ENCODE results near the gene ELMOD1. TPM values are rescaled to one million over a fixed set of nuclear protein-coding genes. Genes with fewer than 3 reads are reported as not detected.

Gene ELMOD1
- total RNA-seq, 4 donors from 2014 or later, result 0.66 to 2.7 TPM; not detected in 2

DNA sequence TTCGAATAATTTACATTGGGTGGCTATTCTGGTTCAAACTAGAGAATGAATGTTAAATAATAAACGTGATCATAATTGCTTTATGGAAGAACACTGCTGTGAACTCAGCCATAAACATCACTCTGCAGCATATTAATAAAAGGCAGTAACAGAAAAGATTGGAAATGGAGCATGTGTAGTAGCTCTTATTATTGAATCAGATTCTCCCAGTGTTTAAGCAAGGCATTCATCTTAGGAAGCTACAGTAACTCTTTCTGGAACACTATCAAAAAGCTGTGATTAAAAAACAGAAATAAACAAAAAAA is 34.7 kb downstream of the ELMOD1 start:
- TF ChIP-seq EP300 (IDR thresholded peaks at IDR 0.05) (no peak), POLR2AphosphoS5 (IDR thresholded peaks at IDR 0.05) (no peak), POLR2A (IDR thresholded peaks at IDR 0.05) (no peak)
- TF ChIP-seq, protein P1, sequence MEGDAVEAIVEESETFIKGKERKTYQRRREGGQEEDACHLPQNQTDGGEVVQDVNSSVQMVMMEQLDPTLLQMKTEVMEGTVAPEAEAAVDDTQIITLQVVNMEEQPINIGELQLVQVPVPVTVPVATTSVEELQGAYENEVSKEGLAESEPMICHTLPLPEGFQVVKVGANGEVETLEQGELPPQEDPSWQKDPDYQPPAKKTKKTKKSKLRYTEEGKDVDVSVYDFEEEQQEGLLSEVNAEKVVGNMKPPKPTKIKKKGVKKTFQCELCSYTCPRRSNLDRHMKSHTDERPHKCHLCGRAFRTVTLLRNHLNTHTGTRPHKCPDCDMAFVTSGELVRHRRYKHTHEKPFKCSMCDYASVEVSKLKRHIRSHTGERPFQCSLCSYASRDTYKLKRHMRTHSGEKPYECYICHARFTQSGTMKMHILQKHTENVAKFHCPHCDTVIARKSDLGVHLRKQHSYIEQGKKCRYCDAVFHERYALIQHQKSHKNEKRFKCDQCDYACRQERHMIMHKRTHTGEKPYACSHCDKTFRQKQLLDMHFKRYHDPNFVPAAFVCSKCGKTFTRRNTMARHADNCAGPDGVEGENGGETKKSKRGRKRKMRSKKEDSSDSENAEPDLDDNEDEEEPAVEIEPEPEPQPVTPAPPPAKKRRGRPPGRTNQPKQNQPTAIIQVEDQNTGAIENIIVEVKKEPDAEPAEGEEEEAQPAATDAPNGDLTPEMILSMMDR (IDR thresholded peaks at IDR 0.05), result no peak
- no peaks in the 10 kb centered on the region for H3K9me3 ChIP-seq
- H3K4me3 ChIP-seq, result no peak overlapping the region
- ATAC-seq, result no peak
- H3K36me3 ChIP-seq, result no peaks in the 10 kb centered on the region
- no peaks in the 10 kb centered on the region for H3K4me1 ChIP-seq
- 38 to 41% methylated on average over 2 of the region's 2 CpGs for WGBS, 2 donors (ENCODE audit: low coverage in 1 of 2)
- H3K27ac ChIP-seq, result no peak overlapping the region
- peaks cover 4% of the 10 kb centered on the region for H3K27me3 ChIP-seq

DNA sequence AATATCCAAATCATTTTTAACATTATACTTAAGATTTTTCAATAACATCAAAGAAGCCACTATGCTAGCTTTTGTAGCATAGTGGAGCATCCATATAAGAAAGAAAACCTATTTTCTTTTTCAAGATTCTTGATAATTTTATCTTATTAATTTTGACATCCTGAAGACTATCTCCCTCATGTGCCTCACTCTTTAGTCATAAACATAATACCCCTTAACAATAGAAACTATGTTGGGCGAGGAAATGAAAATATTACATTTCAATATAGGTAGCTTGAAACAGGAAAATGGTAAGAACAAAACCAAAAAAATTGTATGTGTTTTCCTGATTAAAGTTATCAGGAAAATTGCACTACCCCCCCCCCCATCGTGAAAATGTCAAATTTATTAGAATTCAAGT is 40.1 kb downstream of the ELMOD1 start:
- 61 to 81% methylated on average over 2 of the region's 2 CpGs for WGBS, 2 donors (ENCODE audit: low coverage in 1 of 2)
- H3K36me3 ChIP-seq, result no peaks in the 10 kb centered on the region
- H3K4me1 ChIP-seq, result no peaks in the 10 kb centered on the region
- H3K4me3 ChIP-seq, result no peak overlapping the region
- H3K27ac ChIP-seq, result no peak overlapping the region
- no peaks in the 10 kb centered on the region for H3K9me3 ChIP-seq
- no peak for ATAC-seq
- peaks cover 16% of the 10 kb centered on the region for H3K27me3 ChIP-seq
- no peak for TF ChIP-seq POLR2AphosphoS5 (IDR thresholded peaks at IDR 0.05)

DNA sequence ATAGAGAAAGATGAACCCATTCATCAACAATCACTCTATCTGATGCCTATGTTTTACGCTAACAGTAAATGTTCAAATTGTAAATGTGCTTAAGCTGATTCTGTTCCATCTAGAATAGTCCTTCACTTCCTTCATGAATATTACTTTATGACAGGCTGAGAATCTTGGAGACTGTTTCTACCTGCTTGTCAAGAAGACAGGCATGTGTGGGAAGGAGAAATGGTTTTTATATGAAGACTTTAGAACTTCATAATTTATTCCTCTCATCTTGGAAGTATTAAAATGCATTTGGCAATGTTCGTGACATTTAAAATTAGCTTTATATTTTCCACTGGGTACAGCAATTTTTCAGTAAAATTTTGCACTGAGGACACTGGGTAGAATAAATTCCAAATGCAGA is 41.0 kb downstream of the ELMOD1 start:
- TF ChIP-seq, protein P1 (IDR thresholded peaks at IDR 0.05), result no peak
- TF ChIP-seq POLR2A (IDR thresholded peaks at IDR 0.05), result no peak
- no peak for TF ChIP-seq POLR2AphosphoS5 (IDR thresholded peaks at IDR 0.05)
- no peak for TF ChIP-seq EP300 (IDR thresholded peaks at IDR 0.05)
- no peak for ATAC-seq
- no peaks in the 10 kb centered on the region for H3K4me1 ChIP-seq
- no peaks in the 10 kb centered on the region for H3K36me3 ChIP-seq
- WGBS, 2 donors (ENCODE audit: low coverage in 1 of 2), result 65 to 84% methylated on average over 2 of the region's 2 CpGs
- peaks cover 16% of the 10 kb centered on the region for H3K27me3 ChIP-seq
- H3K27ac ChIP-seq, result no peak overlapping the region
- no peaks in the 10 kb centered on the region for H3K9me3 ChIP-seq
- H3K4me3 ChIP-seq, result no peak overlapping the region

DNA sequence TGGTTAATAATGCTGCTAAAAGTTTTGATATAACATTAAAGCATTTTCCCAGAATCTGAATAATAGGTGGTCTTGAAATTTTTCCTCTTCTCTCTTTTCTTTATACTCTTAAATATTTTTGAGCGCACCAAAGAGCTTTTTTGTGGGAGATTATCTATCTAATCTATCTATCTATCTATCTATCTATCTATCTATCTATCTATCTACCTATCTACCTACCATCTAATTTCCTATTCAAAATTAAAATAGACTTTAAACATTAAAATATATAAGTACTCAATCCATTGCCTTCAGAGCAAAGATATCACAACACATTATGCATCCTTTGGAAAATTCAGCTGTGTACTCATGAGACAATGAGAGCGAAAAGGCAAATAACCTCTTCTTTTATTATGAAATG is 55.8 kb downstream of the ELMOD1 start:
- no peaks in the 10 kb centered on the region for H3K36me3 ChIP-seq
- no peaks in the 10 kb centered on the region for H3K9me3 ChIP-seq
- H3K27me3 ChIP-seq, result peaks cover 3% of the 10 kb centered on the region
- no peak overlapping the region for H3K27ac ChIP-seq
- no peak overlapping the region for H3K4me3 ChIP-seq
- TF ChIP-seq POLR2AphosphoS5 (IDR thresholded peaks at IDR 0.05), result no peak
- TF ChIP-seq EP300 (IDR thresholded peaks at IDR 0.05), result no peak
- no peak for TF ChIP-seq POLR2A (IDR thresholded peaks at IDR 0.05)
- TF ChIP-seq, protein P1 (IDR thresholded peaks at IDR 0.05), result no peak
- no peak for ATAC-seq
- no peaks in the 10 kb centered on the region for H3K4me1 ChIP-seq
- WGBS, 2 donors (ENCODE audit: low coverage in 1 of 2), result 92 to 100% methylated on average over 1 to 2 of the region's 2 CpGs

DNA sequence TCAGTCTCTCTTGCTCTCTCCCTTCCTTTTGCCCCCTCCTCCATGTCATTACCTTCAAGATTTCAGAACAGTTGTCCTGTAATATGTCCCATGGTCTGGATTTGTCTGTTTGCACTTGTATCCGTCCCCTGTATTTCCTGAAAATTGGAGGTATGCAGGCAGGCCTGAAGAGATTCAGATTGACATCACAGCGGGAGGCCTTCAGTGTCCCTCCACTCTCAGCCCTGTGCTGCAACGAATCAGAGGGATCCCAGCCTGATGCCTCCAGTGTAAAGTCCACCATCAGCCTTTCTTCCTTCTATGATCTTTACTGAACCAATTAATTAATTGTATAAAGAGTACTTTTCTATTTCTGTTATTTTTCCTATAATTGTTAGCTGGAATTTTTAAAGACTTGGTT is 57.3 kb downstream of the ELMOD1 start:
- Histone ChIP-seq H3K4me3 (no peak overlapping the region), H3K9me3 (no peaks in the 10 kb centered on the region), H3K36me3 (no peaks in the 10 kb centered on the region), H3K4me1 (no peaks in the 10 kb centered on the region), H3K27me3 (peaks cover 3% of the 10 kb centered on the region), H3K27ac (no peak overlapping the region)
- TF ChIP-seq EP300 (IDR thresholded peaks at IDR 0.05) (no peak), POLR2AphosphoS5 (IDR thresholded peaks at IDR 0.05) (no peak), POLR2A (IDR thresholded peaks at IDR 0.05) (no peak)
- TF ChIP-seq, protein P1 (IDR thresholded peaks at IDR 0.05), result no peak
- ATAC-seq, result no peak
- 62 to 68% methylated on average over 3 of the region's 3 CpGs for WGBS, 2 donors (ENCODE audit: low coverage in 1 of 2)

DNA sequence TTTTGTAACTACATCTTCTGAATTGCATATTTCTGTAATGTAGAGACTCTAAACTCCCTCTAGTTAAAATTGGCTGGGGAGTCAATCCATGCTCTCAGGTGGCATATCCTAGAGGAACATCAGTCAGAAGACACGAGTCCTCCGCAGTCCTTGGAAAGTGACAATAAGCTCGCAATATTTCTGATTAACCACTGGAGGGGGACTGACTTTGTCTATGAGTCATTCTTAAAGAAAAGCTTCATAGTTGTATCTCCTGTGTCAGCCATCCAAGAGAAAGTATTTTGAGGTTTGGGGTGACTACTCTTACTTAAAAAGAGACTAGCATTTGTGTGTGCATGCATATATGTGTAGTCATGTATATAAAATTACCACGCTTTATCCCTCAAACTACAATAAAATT is 60.7 kb downstream of the ELMOD1 start:
- Histone ChIP-seq H3K27ac (no peak overlapping the region), H3K36me3 (no peaks in the 10 kb centered on the region), H3K27me3 (peaks cover 3% of the 10 kb centered on the region), H3K9me3 (no peaks in the 10 kb centered on the region), H3K4me3 (no peak overlapping the region), H3K4me1 (no peaks in the 10 kb centered on the region)
- 53 to 70% methylated on average over 3 to 4 of the region's 4 CpGs for WGBS, 2 donors (ENCODE audit: low coverage in 1 of 2)
- ATAC-seq, result no peak
- TF ChIP-seq POLR2AphosphoS5 (IDR thresholded peaks at IDR 0.05), result no peak
- no peak for TF ChIP-seq EP300 (IDR thresholded peaks at IDR 0.05)
- TF ChIP-seq, protein P1 (IDR thresholded peaks at IDR 0.05), result no peak
- TF ChIP-seq POLR2A (IDR thresholded peaks at IDR 0.05), result no peak
